AG04450 (cell line): Measurements from ENCODE around the gene FGF19. TPM values are rescaled to one million over a fixed set of nuclear protein-coding genes. Genes with fewer than 3 reads are reported as not detected.

Experiments used
- CTCF ChIA-PET: fragments of 300-600, 350-600 bp; formaldehyde crosslinking; extraction: SDS; loops from one replicate; lab custom pipeline; 2022; ENCODE audit warnings: antibody characterized with exemption, inconsistent platforms; lab: Charles Lee
- POLR2A ChIA-PET: fragments of 350-600 bp; formaldehyde crosslinking; extraction: SDS; loops from one replicate; lab custom pipeline; 2021; ENCODE audit warnings: antibody characterized with exemption, inconsistent platforms; lab: Yijun Ruan, JAX
- DNase-seq: peaks from one replicate; pipeline ENCODE4 v3.0.0-alpha.2; 2011; ENCODE audit warnings: low read depth, low spot score
- H3K27ac ChIP-seq: one replicate; pipeline ENCODE4 v1.5.1; 2012; ENCODE audit warnings: low read depth, low read length, control low read depth
- H3K27me3 ChIP-seq: one replicate; pipeline ENCODE4 v1.6.0; 2012; ENCODE audit warnings: low read length; ENCODE audit not compliant: control insufficient read depth, insufficient read depth
- H3K4me3 ChIP-seq: 2 replicates; pipeline ENCODE4 v1.5.1; 2011; ENCODE audit warnings: mild to moderate bottlenecking, low read depth, low read length, control low read depth
- H3K9me3 ChIP-seq: 2 replicates; pipeline ENCODE4 v1.5.1; 2012; ENCODE audit warnings: low read length; ENCODE audit not compliant: control insufficient read depth, insufficient read depth
- CTCF ChIP-seq: IDR thresholded peaks from 2 replicates; pipeline ENCODE4 v1.5.1; 2011; ENCODE audit warnings: low read depth, low read length, control low read depth, inconsistent platforms
- polyA plus RNA-seq: library from polyadenylated mRNA; depleted of rRNA; stranded (reverse); fragments of >200 nt; gene quantifications from 2 replicates; pipeline ENCODE4 v1.2.3, GENCODE V29; 2011

Gene FGF19
- polyA plus RNA-seq, 1 experiment, result not detected

- Histone ChIP-seq H3K27ac (no peak overlapping the region), H3K27me3 (peaks cover 35% of the 10 kb centered on the region), H3K9me3 (no peaks in the 10 kb centered on the region), H3K4me3 (no peak overlapping the region)
- TF ChIP-seq CTCF, result no peak
- POLR2A ChIA-PET, result no interaction called here
- DNase-seq, result no peak
- CTCF ChIA-PET, result no interaction called here
Observed at GRCh38 chr11:69715446-69715845, 11.6 kb upstream of the FGF19 start.

GRCh38 chr11:69711822-69712801 lies 8.3 kb upstream of the FGF19 start:
- ChIA-PET POLR2A (no interaction called here), CTCF (no interaction called here)
- H3K9me3 ChIP-seq, result no peaks in the 10 kb centered on the region
- peaks cover 23% of the 10 kb centered on the region for H3K27me3 ChIP-seq
- no peak overlapping the region for H3K27ac ChIP-seq
- H3K4me3 ChIP-seq, result no peak overlapping the region
- DNase-seq, result no peak
- TF ChIP-seq CTCF, result no peak

- no peak for TF ChIP-seq CTCF
- Histone ChIP-seq H3K27me3 (peaks cover 45% of the 10 kb centered on the region), H3K9me3 (no peaks in the 10 kb centered on the region; the same call in 1 of the 2 replicates), H3K27ac (no peak overlapping the region), H3K4me3 (no peak overlapping the region)
- POLR2A ChIA-PET, result no interaction called here
- CTCF ChIA-PET, result no interaction called here
- no peak for DNase-seq
Observed at GRCh38 chr11:69708736-69709401, 5.0 kb upstream of the FGF19 start.

- DNase-seq, result no peak
- Histone ChIP-seq H3K27ac (no peak overlapping the region), H3K9me3 (no peaks in the 10 kb centered on the region; the same call in 1 of the 2 replicates), H3K27me3 (peaks cover 56% of the 10 kb centered on the region), H3K4me3 (no peak overlapping the region)
- CTCF ChIA-PET, result no interaction called here
- no peak for TF ChIP-seq CTCF
- POLR2A ChIA-PET, result no interaction called here
Observed at GRCh38 chr11:69707176-69707575, 3.4 kb upstream of the FGF19 start.
